K562 (cell line): Measurements from ENCODE around the gene ZNF236. TPM values are rescaled to one million over a fixed set of nuclear protein-coding genes. Genes with fewer than 3 reads are reported as not detected.

Experiments used
- ATAC-seq: fragments of 200-7000 bp; cut with Tn5 transposase; 3 replicates; pipeline ENCODE4 v1.9.1; 2020; ENCODE audit warnings: moderate library complexity
- BruUV-seq: library from RNA; stranded (reverse); fragments of 400-500 nt; replicated peaks from 2 replicates; lab custom pipeline; 2021; lab: Mats Ljungman, UMichigan
- CTCF ChIA-PET: fragments of 300-600 bp; formaldehyde crosslinking; extraction: SDS; loops from one replicate; lab custom pipeline; 2021; ENCODE audit warnings: low intra/inter-chr PET ratio; lab: Yijun Ruan, JAX
- POLR2A ChIA-PET: fragments of 300-600, 350-650 bp; sonication (Branson Sonifier 250); formaldehyde crosslinking; extraction: SDS; loops from one replicate; lab custom pipeline; 2021; ENCODE audit warnings: antibody characterized with exemption, inconsistent platforms; lab: Yijun Ruan, JAX
- DNase-seq, 4 experiments: peaks; one replicate each; pipeline versions ENCODE4 v3.0.0 to v3.0.0-alpha.2; 2011 to 2018; ENCODE audit warnings: low spot score in 3 of 4, mixed read lengths in 3 of 4; ENCODE audit errors: extremely low read depth in 1 of 4
- FAIRE-seq: peaks from 2 replicates; lab custom pipeline; 2011; peaks lifted over from hg19 to GRCh38; lab: Jason Lieb, UNC
- H2AFZ ChIP-seq: 2 replicates; pipeline ENCODE4 v1.6.0; 2011; ENCODE audit warnings: low read depth, low read length, control low read depth, inconsistent platforms
- H3K27ac ChIP-seq: fragments of 200-600 bp; 3 replicates; pipeline ENCODE4 v1.8.0; 2011; ENCODE audit warnings: low read depth, mild to moderate bottlenecking, control low read depth, inconsistent platforms, low read length, moderate library complexity, mixed read lengths; ENCODE audit errors: extremely low read depth
- H3K27me3 ChIP-seq, 2 experiments: fragments of 300-600 bp in 1 of 2; 2 replicates in 1 of 2; 3 replicates in 1 of 2; pipeline versions ENCODE4 v1.6.0 to v1.8.0; 2011; ENCODE audit warnings: inconsistent platforms in 2 of 2, low read length in 2 of 2, mild to moderate bottlenecking in 1 of 2, mixed read lengths in 1 of 2, moderate library complexity in 1 of 2; ENCODE audit not compliant: control insufficient read depth in 2 of 2, insufficient read depth in 2 of 2
- H3K36me3 ChIP-seq: fragments of 300-600 bp; 3 replicates; pipeline ENCODE4 v1.8.0; 2011; ENCODE audit warnings: mild to moderate bottlenecking, low read length, inconsistent platforms; ENCODE audit not compliant: control insufficient read depth, insufficient read depth
- H3K4me1 ChIP-seq, 2 experiments: fragments of 200-600 bp in 1 of 2; replicated peaks in 1 of 2; 2 replicates in 1 of 2; 3 replicates in 1 of 2; pipeline versions ENCODE4 v1.5.1 to v1.8.0; 2011; ENCODE audit warnings: inconsistent platforms in 2 of 2, low read length in 2 of 2, mild to moderate bottlenecking in 1 of 2, mixed read lengths in 1 of 2, moderate library complexity in 1 of 2; ENCODE audit not compliant: control insufficient read depth in 2 of 2, insufficient read depth in 2 of 2
- H3K4me2 ChIP-seq: 2 replicates; pipeline ENCODE4 v1.6.1; 2011; ENCODE audit warnings: low read length, control low read depth, inconsistent platforms, mixed read lengths; ENCODE audit not compliant: insufficient read depth
- H3K4me3 ChIP-seq: fragments of 200-600 bp; sonication (generic), shearing (Covaris generic); 2 replicates; pipeline ENCODE4 v1.5.1; 2016; ENCODE audit warnings: control low read depth, inconsistent platforms
- H3K79me2 ChIP-seq: fragments of 200-600 bp; 3 replicates; pipeline ENCODE4 v1.8.0; 2011; ENCODE audit warnings: low read length, inconsistent platforms; ENCODE audit not compliant: control insufficient read depth, insufficient read depth
- H3K9ac ChIP-seq, 2 experiments: 2 replicates each; pipeline versions ENCODE4 v1.6.0 to v1.6.1; 2011; ENCODE audit warnings: low read depth in 2 of 2, low read length in 2 of 2, control low read depth in 1 of 2, inconsistent platforms in 1 of 2, mild to moderate bottlenecking in 1 of 2, mixed read lengths in 1 of 2; ENCODE audit not compliant: insufficient read depth in 1 of 2
- H3K9me1 ChIP-seq: one replicate; pipeline ENCODE4 v1.6.0; 2011; ENCODE audit warnings: inconsistent platforms, mild to moderate bottlenecking, low read length, moderate library complexity; ENCODE audit not compliant: control insufficient read depth, insufficient read depth
- H3K9me3 ChIP-seq: replicated peaks from 2 replicates; pipeline ENCODE4 v1.5.1; 2011; ENCODE audit warnings: low read depth, low read length, inconsistent platforms; ENCODE audit not compliant: control insufficient read depth, insufficient read depth
- H4K20me1 ChIP-seq: replicated peaks from 2 replicates; pipeline ENCODE4 v1.6.1; 2011; ENCODE audit warnings: low read length, inconsistent platforms, mixed read lengths; ENCODE audit not compliant: control insufficient read depth, insufficient read depth
- ARID1B ChIP-seq: fragments of 450-650 bp; IDR thresholded peaks from 2 replicates; pipeline ENCODE4 v1.6.1; 2016; ENCODE audit warnings: antibody characterized with exemption, mild to moderate bottlenecking, inconsistent platforms
- CHAMP1 ChIP-seq: fragments of 450-650 bp; IDR thresholded peaks from 2 replicates; pipeline ENCODE4 v1.6.1; 2016; ENCODE audit warnings: mild to moderate bottlenecking
- CXXC5 ChIP-seq: fragments of 250-450 bp; sonication (Bioruptor Pico); IDR thresholded peaks from 2 replicates; pipeline ENCODE4 v1.8.0; 2022; ENCODE audit warnings: inconsistent platforms, mild to moderate bottlenecking, moderate library complexity
- HBP1 ChIP-seq: fragments of 450-650 bp; formaldehyde crosslinking; IDR thresholded peaks from 2 replicates; pipeline ENCODE4 v1.4.0; 2022; ENCODE audit warnings: missing genetic modification characterization
- HDAC8 ChIP-seq: fragments of 450-650 bp; IDR thresholded peaks from 2 replicates; pipeline ENCODE4 v1.6.1; 2016; ENCODE audit warnings: mild to moderate bottlenecking, missing genetic modification characterization, moderate library complexity, missing compliant biosample characterization
- JUND ChIP-seq, 2 experiments: IDR thresholded peaks; 2 replicates in 1 of 2; 3 replicates in 1 of 2; pipeline ENCODE4 v1.6.1; 2011; ENCODE audit warnings: borderline replicate concordance in 2 of 2, low read depth in 2 of 2, low read length in 2 of 2, improper control_type of control experiment in 1 of 2, missing biosample characterization in 1 of 2, missing genetic modification characterization in 1 of 2, missing genetic modification reagents in 1 of 2
- TFAP4 ChIP-seq: sonication (generic); formaldehyde crosslinking; IDR thresholded peaks from 2 replicates; pipeline ENCODE4 v1.8.0; 2022; ENCODE audit warnings: missing genetic modification reagents, mild to moderate bottlenecking, moderate library complexity, borderline replicate concordance
- TRIM28 ChIP-seq: fragments of 450-650 bp; IDR thresholded peaks from 2 replicates; pipeline ENCODE4 v1.6.1; 2017
- ZBTB7A ChIP-seq: IDR thresholded peaks from 2 replicates; pipeline ENCODE4 v1.6.1; 2011; ENCODE audit warnings: low read depth, mild to moderate bottlenecking, low read length, moderate library complexity, borderline replicate concordance; ENCODE audit not compliant: control insufficient read depth
- ZNF175 ChIP-seq: fragments of 200-800 bp; sonication (Bioruptor generic); IDR thresholded peaks from 2 replicates; pipeline ENCODE4 v1.6.1; 2016; ENCODE audit warnings: low read depth, mild to moderate bottlenecking, missing genetic modification characterization, missing compliant biosample characterization
- WGBS: fragments of 100-300 bp; shearing (Covaris generic); methylation state at CpG from one replicate; pipeline ENCODE4 v1.1.6; 2016; ENCODE audit warnings: low coverage, mixed read lengths; ENCODE audit not compliant: insufficient coverage; ENCODE audit errors: missing lambda C conversion rate; 5-methylcytosine and 5-hydroxymethylcytosine counted together
- in situ Hi-C: fragments of 300-500 bp; cut with MboI; formaldehyde crosslinking; loops from 4 replicates; pipeline ENCODE4 v1.15.0; 2018; ENCODE audit warnings: inconsistent platforms, mixed read lengths
- intact Hi-C: fragments of 100-400 bp; cut with micrococcal nuclease; formaldehyde crosslinking; loops from 2 replicates; pipeline ENCODE4 v1.14.2; 2022
- polyA plus RNA-seq, 8 experiments: library from polyadenylated mRNA; depleted of rRNA in 4 of 8; stranded (reverse) in 5 of 8; unstranded in 3 of 8; fragments of >200 nt; fragmentation: Nextera tagmentation in 2 of 8; fragmentation: Illumina TruSeq in 1 of 8; extraction: Ambion mirVana in 2 of 8; extraction: Trizol in 1 of 8; gene quantifications; 2 replicates each; pipeline versions ENCODE4 v1.2.1 to v1.2.3, GENCODE V29; 2011 to 2014; ENCODE audit warnings: inconsistent platforms in 1 of 8, missing spikeins in 1 of 8
- total RNA-seq, 7 experiments: library from RNA; depleted of rRNA in 6 of 7; stranded (reverse); fragments of >200 nt in 6 of 7; fragmentation: Illumina TruSeq in 2 of 7; extraction: Trizol in 2 of 7; gene quantifications; 2 replicates each; pipeline versions ENCODE4 v1.2.1 to v1.2.3, GENCODE V29; 2011 to 2021; ENCODE audit warnings: low replicate concordance in 1 of 7

The ZNF236 gene
- total and polyA plus RNA-seq, 9 of the 15 experiments (the other 6 are each of a cell fraction or from before 2014, with no cell fraction given) = 0.35 to 8.7 (median 3.4) TPM

GRCh38 chr18:76791106-76791505 is 31.3 kb upstream of the ZNF236 start:
- no peaks in the 10 kb centered on the region for H4K20me1 ChIP-seq
- H3K9me3 ChIP-seq = no peaks in the 10 kb centered on the region; the same call in 1 of the 2 replicates
- no peak overlapping the region for H3K27ac ChIP-seq
- no peaks in the 10 kb centered on the region for H3K9me1 ChIP-seq
- no TSS peak for BruUV-seq
- intact Hi-C loops (no loop called here), in situ Hi-C loops (no loop called here)
- no peak for TF ChIP-seq CXXC5 (CRISPR knock-in tag)
- TF ChIP-seq ZBTB7A = no peak
- no peak overlapping the region for H2AFZ ChIP-seq
- ChIA-PET POLR2A (interaction anchor here (0.8 kb wide), 1 partner anchor 12 kb away, joined by 3 read pairs; no protein-coding TSS in a partner anchor), CTCF (no interaction called here)
- DNase-seq (no peak), ATAC-seq (no peak), FAIRE-seq (no peak)
- WGBS = 23% methylated on average over 12 of the region's 12 CpGs
- no peak overlapping the region for H3K9ac ChIP-seq
- no peaks in the 10 kb centered on the region for H3K36me3 ChIP-seq
- H3K4me3 ChIP-seq = no peak overlapping the region
- H3K4me2 ChIP-seq = no peak overlapping the region
- H3K27me3 ChIP-seq = peaks cover 0 to 4% of the 10 kb centered on the region in 2 experiments; a peak in 1 of 5 replicates
- peaks cover 3 to 6% of the 10 kb centered on the region in 2 experiments; a peak in 3 of 5 replicates for H3K4me1 ChIP-seq
- no peaks in the 10 kb centered on the region for H3K79me2 ChIP-seq

GRCh38 chr18:76791642-76792041 is 30.7 kb upstream of the ZNF236 start:
- BruUV-seq = no TSS peak
- H3K9ac ChIP-seq = no peak overlapping the region
- no peaks in the 10 kb centered on the region for H3K79me2 ChIP-seq
- H3K4me1 ChIP-seq = peaks cover 3 to 6% of the 10 kb centered on the region in 2 experiments; a peak in 3 of 5 replicates
- H3K9me3 ChIP-seq = no peaks in the 10 kb centered on the region; the same call in 1 of the 2 replicates
- no peaks in the 10 kb centered on the region for H4K20me1 ChIP-seq
- DNase-seq = no peak
- no peaks in the 10 kb centered on the region for H3K9me1 ChIP-seq
- H3K27ac ChIP-seq = no peak overlapping the region
- no peaks in the 10 kb centered on the region; a peak in 1 of 5 replicates for H3K27me3 ChIP-seq
- H3K4me3 ChIP-seq = no peak overlapping the region
- intact Hi-C loops = no loop called here
- CTCF ChIA-PET = no interaction called here
- WGBS = 23% methylated on average over 4 of the region's 5 CpGs
- in situ Hi-C loops = no loop called here
- H3K4me2 ChIP-seq = no peak overlapping the region
- POLR2A ChIA-PET = interaction anchor here (0.8 kb wide), 1 partner anchor 12 kb away, joined by 3 read pairs; no protein-coding TSS in a partner anchor
- FAIRE-seq = no peak
- ATAC-seq = no peak
- H2AFZ ChIP-seq = no peak overlapping the region
- no peaks in the 10 kb centered on the region for H3K36me3 ChIP-seq
- TF ChIP-seq ARID1B = no peak
- no peak for TF ChIP-seq TFAP4 (CRISPR knock-in tag)
- TF ChIP-seq TRIM28 = 0 out of 2 replicates have a peak, but pooled peaks have one; percentile 55
- no peak for TF ChIP-seq HBP1 (CRISPR knock-in tag)
- TF ChIP-seq HDAC8 = no peak
- TF ChIP-seq ZNF175 (CRISPR knock-in tag) = no peak
- TF ChIP-seq CHAMP1 = no peak
- no peak for TF ChIP-seq JUND (IDR thresholded peaks at IDR 0.05; ENCODE audit: borderline replicate concordance, low read depth, low read length)
- TF ChIP-seq JUND (tag; IDR thresholded peaks at IDR 0.05; ENCODE audit: borderline replicate concordance, low read depth, low read length) = no peak
